SW480 (cell line): ENCODE measurements around the gene CRLF1.

Source experiments
- DNase-seq: peaks from one replicate; pipeline ENCODE4 v3.0.0-alpha.2; 2016; ENCODE audit warnings: low spot score

Gene CRLF1

DNA sequence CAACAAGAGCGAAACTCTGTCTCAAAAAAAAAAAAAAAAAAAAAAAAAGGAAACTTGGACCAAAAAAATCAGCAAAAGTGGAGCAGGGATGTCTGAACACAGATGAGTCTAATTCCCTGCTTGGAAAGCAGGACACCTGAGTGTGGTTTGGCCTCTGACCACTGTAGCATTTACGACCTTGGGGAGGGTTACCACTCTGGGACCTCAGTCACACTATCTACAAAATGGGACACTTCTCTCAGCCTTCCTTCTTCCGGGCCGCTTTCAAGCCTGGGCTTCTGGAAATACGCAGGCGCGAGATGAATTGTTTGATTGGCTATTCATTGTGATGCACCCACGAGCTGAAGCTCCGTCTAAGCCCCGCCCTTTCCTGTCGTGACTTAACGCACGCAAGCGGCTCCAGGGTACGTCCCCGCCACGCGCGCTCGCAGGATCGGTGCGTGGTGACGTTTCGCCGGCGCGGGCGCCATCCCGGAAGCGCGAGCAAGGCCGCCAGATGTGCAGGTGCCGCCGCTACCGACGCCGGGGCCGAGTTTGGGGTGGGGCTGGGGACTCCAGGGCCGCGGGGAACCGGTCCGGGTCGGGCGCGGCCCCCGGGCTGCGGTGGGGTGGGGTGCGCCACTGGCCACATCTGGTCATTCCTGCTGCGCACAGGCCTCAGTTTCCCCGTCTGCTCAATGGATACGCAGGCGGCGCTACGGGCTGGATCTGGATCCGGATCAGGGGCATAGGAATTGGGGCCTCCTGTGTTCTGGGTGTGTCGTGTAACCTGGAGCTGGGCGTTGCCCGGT lies 49.0 kb downstream of the CRLF1 start, which contains the start of gene KXD1:
KXD1 (plus strand) TSS at position 460 of the 791 bp plus-strand sequence. CDS start 4,187 bp downstream, outside the sequence.
- DNase-seq, result peak; percentile 98

DNA sequence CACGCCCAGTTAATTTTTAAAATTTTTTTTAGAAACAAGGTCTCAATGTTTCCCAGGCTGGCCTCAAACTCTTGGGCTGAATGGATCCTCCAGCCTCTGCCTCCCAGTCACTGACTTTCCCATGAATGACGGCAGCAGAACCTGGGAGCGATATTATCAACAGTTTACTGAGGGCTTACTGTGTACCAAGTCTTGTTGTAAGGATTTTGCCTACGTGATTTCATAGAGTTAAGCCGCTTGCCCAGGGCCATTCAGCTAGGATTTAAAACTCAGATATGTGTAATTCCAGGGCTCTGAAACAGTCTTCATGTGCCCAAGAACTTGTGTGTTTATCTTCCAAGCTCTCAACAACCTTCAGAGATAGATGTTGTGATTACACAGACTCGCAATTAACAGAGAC lies 55.0 kb downstream of the CRLF1 start:
- no peak for DNase-seq

DNA sequence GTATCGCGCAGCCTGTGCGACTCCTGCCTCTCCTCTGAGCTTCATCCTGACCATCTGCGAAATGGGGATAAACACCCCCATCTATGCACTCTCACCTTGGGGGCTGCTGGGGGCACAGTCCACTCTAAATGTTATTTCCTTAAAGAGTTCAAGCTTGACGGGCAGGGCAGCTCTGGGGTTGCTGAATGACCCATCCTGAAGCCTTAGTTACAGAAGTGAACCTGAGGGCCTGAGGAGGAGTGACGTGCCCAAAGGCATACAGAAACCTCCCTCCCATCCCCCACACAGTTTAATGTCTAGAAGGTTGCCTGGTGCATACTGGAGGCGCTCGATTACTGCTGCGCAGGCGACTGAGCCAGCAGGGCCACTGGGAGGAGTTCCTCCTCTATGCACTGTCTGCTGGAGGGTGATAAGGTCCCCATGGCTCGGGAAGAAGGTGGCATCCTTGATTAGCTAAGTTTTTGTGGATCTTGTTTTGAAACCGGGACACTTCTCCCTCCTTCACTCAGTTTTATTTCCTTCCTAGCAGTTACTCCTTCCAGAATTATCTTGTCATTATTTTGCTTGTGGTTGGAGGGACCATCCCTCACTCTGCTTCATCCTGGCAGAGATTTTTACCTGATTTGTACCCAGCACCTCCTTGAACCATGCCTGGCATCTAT lies 62.7 kb downstream of the CRLF1 start:
- DNase-seq, result peak; percentile 62
